IMR-90 (cell line): ENCODE data around the gene TMUB2. TPM values are rescaled to one million over a fixed set of nuclear protein-coding genes. Genes with fewer than 3 reads are reported as not detected.

Source experiments
- ATAC-seq: fragments of 200-7000 bp; cut with Tn5 transposase; 2 replicates; pipeline ENCODE4 v1.9.1; 2020; ENCODE audit warnings: low read depth, mild to moderate bottlenecking, moderate library complexity
- BruUV-seq: library from RNA; stranded (reverse); fragments of 400-500 nt; replicated peaks from 2 replicates; lab custom pipeline; 2021; lab: Mats Ljungman, UMichigan
- CTCF ChIA-PET: fragments of 300-600 bp; formaldehyde crosslinking; extraction: SDS; loops from one replicate; lab custom pipeline; 2021; ENCODE audit warnings: antibody characterized with exemption; lab: Yijun Ruan, JAX
- POLR2A ChIA-PET: fragments of 300-600 bp; sonication (Branson Sonifier 250); formaldehyde crosslinking; loops from one replicate; lab custom pipeline; 2022; ENCODE audit warnings: antibody characterized with exemption; ENCODE audit not compliant: unreplicated experiment; lab: Charles Lee
- DNase-seq: peaks from one replicate; pipeline ENCODE4 v3.0.0; 2013
- H2AFZ ChIP-seq: replicated peaks from 2 replicates; pipeline ENCODE3; 2013; ENCODE audit warnings: low read length, mild to moderate bottlenecking; ENCODE audit not compliant: poor library complexity
- H2AK5ac ChIP-seq: 2 replicates; pipeline ENCODE4 v1.6.1; 2013; ENCODE audit warnings: low read depth, low read length, inconsistent platforms
- H2AK9ac ChIP-seq: replicated peaks from 2 replicates; pipeline ENCODE3; 2013; ENCODE audit warnings: mild to moderate bottlenecking, low read depth, low read length, moderate library complexity; ENCODE audit not compliant: poor library complexity
- H2BK120ac ChIP-seq: 2 replicates; pipeline ENCODE4 v1.6.1; 2013; ENCODE audit warnings: low read depth, low read length, inconsistent platforms
- H2BK15ac ChIP-seq: 3 replicates; pipeline ENCODE4 v1.6.1; 2013; ENCODE audit warnings: low read depth, low read length, inconsistent platforms
- H2BK20ac ChIP-seq: 2 replicates; pipeline ENCODE4 v1.6.1; 2013; ENCODE audit warnings: low read depth, mild to moderate bottlenecking, inconsistent platforms, low read length, moderate library complexity
- H2BK5ac ChIP-seq: 2 replicates; pipeline ENCODE4 v1.6.1; 2013; ENCODE audit warnings: mild to moderate bottlenecking, low read depth, low read length, inconsistent platforms; ENCODE audit not compliant: poor library complexity, severe bottlenecking
- H3K14ac ChIP-seq: replicated peaks from 2 replicates; pipeline ENCODE4 v1.6.1; 2013; ENCODE audit warnings: low read depth, low read length, inconsistent platforms
- H3K18ac ChIP-seq: 2 replicates; pipeline ENCODE4 v1.6.1; 2013; ENCODE audit warnings: low read depth, low read length, control low read depth
- H3K23ac ChIP-seq: 2 replicates; pipeline ENCODE4 v1.6.1; 2013; ENCODE audit warnings: low read depth, low read length, inconsistent platforms
- H3K27ac ChIP-seq: 2 replicates; pipeline ENCODE4 v1.5.1; 2013; ENCODE audit warnings: mild to moderate bottlenecking, control low read depth, low read length; ENCODE audit not compliant: insufficient read depth
- H3K27me3 ChIP-seq: 2 replicates; pipeline ENCODE4 v1.6.1; 2013; ENCODE audit warnings: low read length; ENCODE audit not compliant: control insufficient read depth, insufficient read depth
- H3K36me3 ChIP-seq: 2 replicates; pipeline ENCODE4 v1.6.1; 2013; ENCODE audit warnings: low read length, mixed read lengths; ENCODE audit not compliant: control insufficient read depth, insufficient read depth
- H3K4ac ChIP-seq: 2 replicates; pipeline ENCODE4 v1.6.1; 2013; ENCODE audit warnings: low read depth, low read length, inconsistent platforms
- H3K4me1 ChIP-seq: 2 replicates; pipeline ENCODE4 v1.6.1; 2013; ENCODE audit warnings: low read length, mixed read lengths; ENCODE audit not compliant: control insufficient read depth, insufficient read depth
- H3K4me2 ChIP-seq: 2 replicates; pipeline ENCODE4 v1.6.1; 2013; ENCODE audit warnings: low read depth, mild to moderate bottlenecking, control low read depth, low read length, moderate library complexity
- H3K4me3 ChIP-seq: 2 replicates; pipeline ENCODE4 v1.5.1; 2013; ENCODE audit warnings: low read depth, mild to moderate bottlenecking, control low read depth, low read length, moderate library complexity; ENCODE audit not compliant: insufficient read depth
- H3K56ac ChIP-seq: 2 replicates; pipeline ENCODE4 v1.6.1; 2013; ENCODE audit warnings: low read length, inconsistent platforms; ENCODE audit not compliant: insufficient read depth; ENCODE audit errors: extremely low read depth
- H3K79me1 ChIP-seq, 2 experiments: 2 replicates each; pipeline ENCODE4 v1.6.1; 2013; ENCODE audit warnings: low read length in 2 of 2, inconsistent platforms in 1 of 2, low read depth in 1 of 2
- H3K9ac ChIP-seq: 2 replicates; pipeline ENCODE4 v1.6.1; 2013; ENCODE audit warnings: low read depth, low read length, control low read depth
- H3K9me1 ChIP-seq: 2 replicates; pipeline ENCODE4 v1.6.1; 2013; ENCODE audit warnings: low read length, inconsistent platforms; ENCODE audit not compliant: insufficient read depth
- H3K9me3 ChIP-seq: 2 replicates; pipeline ENCODE4 v1.6.1; 2013; ENCODE audit warnings: low read length; ENCODE audit not compliant: control insufficient read depth, insufficient read depth
- H4K20me1 ChIP-seq: 2 replicates; pipeline ENCODE4 v1.6.1; 2013; ENCODE audit warnings: low read length, inconsistent platforms; ENCODE audit not compliant: insufficient read depth
- H4K5ac ChIP-seq: 2 replicates; pipeline ENCODE4 v1.6.1; 2013; ENCODE audit warnings: mild to moderate bottlenecking, low read depth, low read length, control low read depth
- H4K8ac ChIP-seq, 2 experiments: 2 replicates each; pipeline ENCODE4 v1.6.1; 2013; ENCODE audit warnings: low read depth in 2 of 2, low read length in 2 of 2, control low read depth in 1 of 2, inconsistent platforms in 1 of 2
- H4K91ac ChIP-seq: 2 replicates; pipeline ENCODE4 v1.6.1; 2013; ENCODE audit warnings: low read depth, low read length, inconsistent platforms; ENCODE audit not compliant: insufficient read depth
- BHLHE40 ChIP-seq: fragments of 150-350 bp; IDR thresholded peaks from 2 replicates; pipeline ENCODE4 v1.6.1; 2016; ENCODE audit warnings: mild to moderate bottlenecking, low read depth, low read length
- CHD1 ChIP-seq: IDR thresholded peaks from 2 replicates; pipeline ENCODE4 v1.6.1; 2012; ENCODE audit warnings: low read depth, low read length, improper control_type of control experiment
- FOS ChIP-seq: fragments of 150-350 bp; IDR thresholded peaks from 2 replicates; pipeline ENCODE4 v1.6.1; 2016; ENCODE audit warnings: low read depth, low read length
- NFE2L2 ChIP-seq: fragments of 150-350 bp; IDR thresholded peaks from 2 replicates; pipeline ENCODE4 v1.6.1; 2016; ENCODE audit warnings: low read depth, mild to moderate bottlenecking, low read length
- POLR2A ChIP-seq: IDR thresholded peaks from 2 replicates; pipeline ENCODE4 v1.6.1; 2012; ENCODE audit warnings: mild to moderate bottlenecking, low read depth, low read length
- RAD21 ChIP-seq: IDR thresholded peaks from 2 replicates; pipeline ENCODE4 v1.6.1; 2012; ENCODE audit warnings: low read length, improper control_type of control experiment
- WGBS, 2 experiments: methylation state at CpG; one replicate each; pipeline versions ENCODE4 v1.1.5 to v1.1.7; 2013; ENCODE audit warnings: missing lambda C conversion rate in 2 of 2; ENCODE audit not compliant: insufficient read length in 1 of 2; ENCODE audit errors: extremely low coverage in 2 of 2; 5-methylcytosine and 5-hydroxymethylcytosine counted together
- dilution Hi-C: fragments of 300-500 bp; cut with HindIII; formaldehyde crosslinking; loops from one replicate; pipeline ENCODE4 v1.14.3; 2018; ENCODE audit warnings: low sequenced_read_pairs; ENCODE audit not compliant: unreplicated experiment
- in situ Hi-C: fragments of 300-500 bp; cut with MboI; formaldehyde crosslinking; loops from 3 replicates; pipeline ENCODE4 v1.14.3; 2019; ENCODE audit warnings: low sequenced_read_pairs, inconsistent platforms, mixed read lengths
- intact Hi-C: fragments of 100-400 bp; cut with micrococcal nuclease; formaldehyde crosslinking; loops from 2 replicates; pipeline ENCODE4 v1.10.0; 2022
- polyA plus RNA-seq, 3 experiments: library from polyadenylated mRNA; depleted of rRNA; stranded (reverse); fragments of >200 nt; gene quantifications; 2 replicates each; pipeline ENCODE4 v1.2.3, GENCODE V29; 2012; ENCODE audit warnings: low replicate concordance in 1 of 3
- total RNA-seq: library from RNA; depleted of rRNA; stranded (reverse); fragments of >200 nt; gene quantifications from 2 replicates; pipeline ENCODE4 v1.2.3, GENCODE V29; 2012

Gene TMUB2
- total and polyA plus RNA-seq, 2 of the 4 experiments (the other 2 are of a cell fraction) = 16.5 to 42.5 TPM

GRCh38 chr17:44203731-44204440 is 17.1 kb downstream of the TMUB2 start (continued):
- TF ChIP-seq CHD1 (no peak), BHLHE40 (no peak), NFE2L2 (no peak)

- Histone ChIP-seq H2AK5ac (peak overlapping the region; percentile 71), H3K56ac (no peak overlapping the region), H2BK120ac (no peak overlapping the region; the same call in 1 of the 2 replicates), H3K9me1 (peaks cover 26% of the 10 kb centered on the region), H4K5ac (no peak overlapping the region), H4K20me1 (peaks cover 19% of the 10 kb centered on the region; the same call in 1 of the 2 replicates), H2BK5ac (peak overlapping the region; percentile 4), H3K4ac (peak overlapping the region; percentile 41), H4K91ac (no peak overlapping the region), H3K27me3 (no peaks in the 10 kb centered on the region), H3K36me3 (peaks cover 27% of the 10 kb centered on the region), H4K8ac (no peak overlapping the region), H2BK15ac (0 out of 3 replicates have a peak overlapping the region, but pooled peaks have one; percentile 3), H3K23ac (no peak overlapping the region), H3K27ac (no peak overlapping the region), H2AK9ac (no peak overlapping the region), H3K4me1 (peaks cover 19% of the 10 kb centered on the region), H3K14ac (0 out of 2 replicates have a peak overlapping the region, but pooled peaks have one; percentile 49), H3K9me3 (no peaks in the 10 kb centered on the region), H3K18ac (no peak overlapping the region), H3K4me2 (no peak overlapping the region), H3K4me3 (no peak overlapping the region), H2AFZ (peak overlapping the region; percentile 67), H2BK20ac (peak overlapping the region; percentile 32; the same call in 1 of the 2 replicates), H3K79me1 (peaks cover 12 to 49% of the 10 kb centered on the region in 2 experiments; a peak in 3 of 4 replicates), H3K9ac (no peak overlapping the region)
- dilution Hi-C loops (no loop called here), intact Hi-C loops (loop anchor here (5.0 kb wide), 3 partner anchors 123 to 318 kb away; partner anchors contain the start of gene GRN), in situ Hi-C loops (loop anchor here (25.0 kb wide), 2 partner anchors 308 to 433 kb away; partner anchors contain the start of gene GPATCH8)
- ChIA-PET CTCF (no interaction called here), POLR2A (no interaction called here)
- DNase-seq = peak; percentile 61
- BruUV-seq = no TSS peak
- ATAC-seq = no peak
- WGBS, 2 experiments = 40% methylated on average over 1 of the region's 5 CpGs; no CpG with 5 or more reads in 1 of the 2 experiments
- peak; percentile 30; the same call in 1 of the 2 replicates for TF ChIP-seq FOS
- TF ChIP-seq RAD21 = no peak
- TF ChIP-seq POLR2A = no peak
These were observed 17.7 kb downstream of the TMUB2 start for GRCh38 chr17:44204441-44204882.
